Measurements from ENCODE around the gene GATM. TPM values are rescaled to one million over a fixed set of nuclear protein-coding genes. Genes with fewer than 3 reads are reported as not detected.
A peak's percentile ranks its signal among the peaks of the same experiment; 100 is the strongest.

GATM gene
- total and polyA plus RNA-seq, 10 donors: 19.3 to 69.4 (median 37.6) TPM

- no peak for TF ChIP-seq POLR2A (IDR thresholded peaks at IDR 0.05)
- TF ChIP-seq CTCF (IDR thresholded peaks at IDR 0.05 in 8 of 11, conservative IDR thresholded peaks at IDR 0.05 in 3 of 11): no peak
- TF ChIP-seq POLR2AphosphoS5 (IDR thresholded peaks at IDR 0.05): no peak
- Histone ChIP-seq H3K27me3 (replicated peaks in 1 of 7) (no peaks in the 10 kb centered on the region), H3K4me3 (peak overlapping the region; percentile 73 to 98 (median 89)), H3K36me3 (peaks cover 0 to 18% (median 12%) of the 10 kb centered on the region in 6 donors), H3K4me1 (peaks cover 10 to 61% (median 41%) of the 10 kb centered on the region in 6 donors), H3K27ac (peak overlapping the region; percentile 93 to 99 (median 97)), H3K9me3 (no peaks in the 10 kb centered on the region)
- no peak for DNase-seq
- 2 to 5% (median 3%) methylated on average over 11 to 12 of the region's 12 CpGs for WGBS, 5 donors
- intact Hi-C loops (cut with DNase I; ENCODE audit: low total_unique reads): no loop called here
Measured at GRCh38 chr15:45401665-45402161, 23.4 kb upstream of the GATM start.

- H3K4me3 ChIP-seq: no peak overlapping the region
- no peak for DNase-seq
- no peak overlapping the region for H3K27ac ChIP-seq
- no peaks in the 10 kb centered on the region for H3K9me3 ChIP-seq
- peaks cover 8 to 40% (median 27%) of the 10 kb centered on the region in 6 donors for H3K4me1 ChIP-seq
- H3K36me3 ChIP-seq: no peaks in the 10 kb centered on the region
- TF ChIP-seq POLR2AphosphoS5 (IDR thresholded peaks at IDR 0.05): no peak
- TF ChIP-seq CTCF (IDR thresholded peaks at IDR 0.05 in 8 of 11, conservative IDR thresholded peaks at IDR 0.05 in 3 of 11): peak; percentile 16 to 68 (median 61)
- no peak for TF ChIP-seq POLR2A (IDR thresholded peaks at IDR 0.05)
- WGBS, 5 donors: 54 to 59% (median 56%) methylated on average over 6 of the region's 6 CpGs
- intact Hi-C loops (cut with DNase I; ENCODE audit: low total_unique reads): loop anchor here (5.0 to 10.0 kb wide), 2 partner anchors 92 to 235 kb away; no protein-coding TSS in a partner anchor
- H3K27me3 ChIP-seq (replicated peaks in 1 of 7): no peaks in the 10 kb centered on the region
Measured at GRCh38 chr15:45399381-45400212, 21.3 kb upstream of the GATM start.

- Histone ChIP-seq H3K27me3 (replicated peaks in 1 of 7) (no peaks in the 10 kb centered on the region), H3K9me3 (no peaks in the 10 kb centered on the region), H3K27ac (no peak overlapping the region), H3K36me3 (no peaks in the 10 kb centered on the region), H3K4me1 (peaks cover 0 to 33% (median 19%) of the 10 kb centered on the region in 6 donors), H3K4me3 (no peak overlapping the region)
- 81 to 91% (median 89%) methylated on average over 6 of the region's 6 CpGs for WGBS, 5 donors
- no peak for DNase-seq
- intact Hi-C loops (cut with DNase I; ENCODE audit: low total_unique reads): loop anchor here (5.0 to 10.0 kb wide), 2 partner anchors 90 to 232 kb away; no protein-coding TSS in a partner anchor
- no peak for TF ChIP-seq CTCF (IDR thresholded peaks at IDR 0.05 in 8 of 11, conservative IDR thresholded peaks at IDR 0.05 in 3 of 11)
- TF ChIP-seq POLR2AphosphoS5 (IDR thresholded peaks at IDR 0.05): no peak
- TF ChIP-seq POLR2A (IDR thresholded peaks at IDR 0.05): no peak
Measured at GRCh38 chr15:45397116-45397665, 18.8 kb upstream of the GATM start.

- DNase-seq: no peak
- 85 to 90% (median 88%) methylated on average over 4 of the region's 4 CpGs for WGBS, 5 donors
- H3K9me3 ChIP-seq: no peaks in the 10 kb centered on the region
- TF ChIP-seq POLR2A (IDR thresholded peaks at IDR 0.05) (no peak), CTCF (IDR thresholded peaks at IDR 0.05 in 8 of 11, conservative IDR thresholded peaks at IDR 0.05 in 3 of 11) (no peak), POLR2AphosphoS5 (IDR thresholded peaks at IDR 0.05) (no peak)
- H3K27ac ChIP-seq: no peak overlapping the region
- H3K36me3 ChIP-seq: no peaks in the 10 kb centered on the region
- intact Hi-C loops (cut with DNase I; ENCODE audit: low total_unique reads): loop anchor here (5.0 to 10.0 kb wide), 2 partner anchors 89 to 231 kb away; no protein-coding TSS in a partner anchor
- no peak overlapping the region for H3K4me3 ChIP-seq
- H3K27me3 ChIP-seq (replicated peaks in 1 of 7): no peaks in the 10 kb centered on the region
- H3K4me1 ChIP-seq: peaks cover 0 to 37% (median 12%) of the 10 kb centered on the region in 6 donors
Measured at GRCh38 chr15:45395943-45396342, 17.6 kb upstream of the GATM start.
